Effector memory CD4-positive, alpha-beta T cell (primary cell): ENCODE measurements around the gene TMPRSS6.

Source experiments
- DNase-seq, 3 donors: peaks; one replicate each; pipeline ENCODE4 v3.0.0-alpha.2; 2020
- H3K27ac ChIP-seq: 2 replicates; pipeline ENCODE4 v1.7.0; 2013; ENCODE audit warnings: mild to moderate bottlenecking, low read length, moderate library complexity; ENCODE audit not compliant: insufficient read depth, poor library complexity, severe bottlenecking
- H3K27me3 ChIP-seq: replicated peaks from 2 replicates; pipeline ENCODE4 v1.7.0; 2013; ENCODE audit warnings: mild to moderate bottlenecking, low read length; ENCODE audit not compliant: insufficient read depth, control insufficient read depth, poor library complexity, severe bottlenecking
- H3K36me3 ChIP-seq: 2 replicates; pipeline ENCODE4 v1.7.0; 2013; ENCODE audit warnings: mild to moderate bottlenecking, low read length, moderate library complexity; ENCODE audit not compliant: control insufficient read depth, insufficient read depth
- H3K4me1 ChIP-seq: 2 replicates; pipeline ENCODE4 v1.7.0; 2013; ENCODE audit warnings: low read length, mild to moderate bottlenecking; ENCODE audit not compliant: control insufficient read depth, insufficient read depth, poor library complexity, severe bottlenecking
- H3K4me3 ChIP-seq: 2 replicates; pipeline ENCODE4 v1.7.0; 2013; ENCODE audit warnings: low read length, low read depth, mild to moderate bottlenecking; ENCODE audit not compliant: insufficient read depth, poor library complexity, severe bottlenecking
- H3K9me3 ChIP-seq: 2 replicates; pipeline ENCODE4 v1.7.0; 2013; ENCODE audit warnings: mild to moderate bottlenecking, low read length, moderate library complexity; ENCODE audit not compliant: control insufficient read depth

Gene TMPRSS6

GRCh38 chr22:37148742-37149665, 39.5 kb upstream of the TMPRSS6 start:
- peaks cover 4% of the 10 kb centered on the region for H3K36me3 ChIP-seq
- H3K4me1 ChIP-seq = peaks cover 46% of the 10 kb centered on the region
- no peaks in the 10 kb centered on the region for H3K9me3 ChIP-seq
- peak overlapping the region; percentile 71 for H3K4me3 ChIP-seq
- H3K27ac ChIP-seq = peak overlapping the region; percentile 83
- H3K27me3 ChIP-seq = no peaks in the 10 kb centered on the region
- DNase-seq = no peak

- Histone ChIP-seq H3K4me1 (peaks cover 46% of the 10 kb centered on the region), H3K27ac (peak overlapping the region; percentile 83), H3K9me3 (no peaks in the 10 kb centered on the region), H3K36me3 (peaks cover 12% of the 10 kb centered on the region), H3K27me3 (no peaks in the 10 kb centered on the region), H3K4me3 (peak overlapping the region; percentile 71)
- DNase-seq = peak in 1 of 3 donors; percentile 15
Measured at GRCh38 chr22:37148031-37148651, 38.6 kb upstream of the TMPRSS6 start.

GRCh38 chr22:37147186-37147990, 37.9 kb upstream of the TMPRSS6 start:
- Histone ChIP-seq H3K27ac (peak overlapping the region; percentile 83), H3K9me3 (no peaks in the 10 kb centered on the region), H3K36me3 (peaks cover 20% of the 10 kb centered on the region), H3K4me3 (peak overlapping the region; percentile 71), H3K4me1 (peaks cover 46% of the 10 kb centered on the region), H3K27me3 (no peaks in the 10 kb centered on the region)
- DNase-seq = peak in 1 of 3 donors; percentile 20

- Histone ChIP-seq H3K36me3 (peaks cover 27% of the 10 kb centered on the region), H3K4me1 (peaks cover 46% of the 10 kb centered on the region), H3K4me3 (no peak overlapping the region), H3K27ac (peak overlapping the region; percentile 83), H3K9me3 (no peaks in the 10 kb centered on the region), H3K27me3 (no peaks in the 10 kb centered on the region)
- DNase-seq = no peak
Measured at GRCh38 chr22:37146507-37147180, 37.1 kb upstream of the TMPRSS6 start.

GRCh38 chr22:37146051-37146385, 36.5 kb upstream of the TMPRSS6 start:
- Histone ChIP-seq H3K36me3 (peaks cover 34% of the 10 kb centered on the region), H3K4me1 (peaks cover 46% of the 10 kb centered on the region), H3K27me3 (no peaks in the 10 kb centered on the region), H3K27ac (peak overlapping the region; percentile 83), H3K9me3 (no peaks in the 10 kb centered on the region), H3K4me3 (no peak overlapping the region)
- DNase-seq = no peak

- H3K36me3 ChIP-seq = peaks cover 38% of the 10 kb centered on the region
- H3K4me3 ChIP-seq = no peak overlapping the region
- H3K27ac ChIP-seq = peak overlapping the region; percentile 49
- H3K9me3 ChIP-seq = no peaks in the 10 kb centered on the region
- no peaks in the 10 kb centered on the region for H3K27me3 ChIP-seq
- peaks cover 46% of the 10 kb centered on the region for H3K4me1 ChIP-seq
- DNase-seq = no peak
Measured at GRCh38 chr22:37145180-37146050, 35.9 kb upstream of the TMPRSS6 start.

- H3K4me3 ChIP-seq = no peak overlapping the region
- no peaks in the 10 kb centered on the region for H3K27me3 ChIP-seq
- H3K4me1 ChIP-seq = peaks cover 38% of the 10 kb centered on the region
- peaks cover 47% of the 10 kb centered on the region for H3K36me3 ChIP-seq
- H3K9me3 ChIP-seq = no peaks in the 10 kb centered on the region
- DNase-seq = no peak
- H3K27ac ChIP-seq = no peak overlapping the region
Measured at GRCh38 chr22:37144180-37144554, 34.7 kb upstream of the TMPRSS6 start.

- no peak for DNase-seq
- Histone ChIP-seq H3K4me3 (no peak overlapping the region), H3K27ac (no peak overlapping the region), H3K9me3 (no peaks in the 10 kb centered on the region), H3K4me1 (peaks cover 16% of the 10 kb centered on the region), H3K36me3 (peaks cover 69% of the 10 kb centered on the region), H3K27me3 (no peaks in the 10 kb centered on the region)
Measured at GRCh38 chr22:37141971-37142370, 32.5 kb upstream of the TMPRSS6 start.

- no peak overlapping the region for H3K27ac ChIP-seq
- peaks cover 74% of the 10 kb centered on the region for H3K36me3 ChIP-seq
- no peak overlapping the region for H3K4me3 ChIP-seq
- H3K4me1 ChIP-seq = peaks cover 11% of the 10 kb centered on the region
- DNase-seq = no peak
- no peaks in the 10 kb centered on the region for H3K9me3 ChIP-seq
- H3K27me3 ChIP-seq = no peaks in the 10 kb centered on the region
Measured at GRCh38 chr22:37141476-37141875, 32.0 kb upstream of the TMPRSS6 start.
